ENCODE data around the gene ADAMTSL2.

DNA sequence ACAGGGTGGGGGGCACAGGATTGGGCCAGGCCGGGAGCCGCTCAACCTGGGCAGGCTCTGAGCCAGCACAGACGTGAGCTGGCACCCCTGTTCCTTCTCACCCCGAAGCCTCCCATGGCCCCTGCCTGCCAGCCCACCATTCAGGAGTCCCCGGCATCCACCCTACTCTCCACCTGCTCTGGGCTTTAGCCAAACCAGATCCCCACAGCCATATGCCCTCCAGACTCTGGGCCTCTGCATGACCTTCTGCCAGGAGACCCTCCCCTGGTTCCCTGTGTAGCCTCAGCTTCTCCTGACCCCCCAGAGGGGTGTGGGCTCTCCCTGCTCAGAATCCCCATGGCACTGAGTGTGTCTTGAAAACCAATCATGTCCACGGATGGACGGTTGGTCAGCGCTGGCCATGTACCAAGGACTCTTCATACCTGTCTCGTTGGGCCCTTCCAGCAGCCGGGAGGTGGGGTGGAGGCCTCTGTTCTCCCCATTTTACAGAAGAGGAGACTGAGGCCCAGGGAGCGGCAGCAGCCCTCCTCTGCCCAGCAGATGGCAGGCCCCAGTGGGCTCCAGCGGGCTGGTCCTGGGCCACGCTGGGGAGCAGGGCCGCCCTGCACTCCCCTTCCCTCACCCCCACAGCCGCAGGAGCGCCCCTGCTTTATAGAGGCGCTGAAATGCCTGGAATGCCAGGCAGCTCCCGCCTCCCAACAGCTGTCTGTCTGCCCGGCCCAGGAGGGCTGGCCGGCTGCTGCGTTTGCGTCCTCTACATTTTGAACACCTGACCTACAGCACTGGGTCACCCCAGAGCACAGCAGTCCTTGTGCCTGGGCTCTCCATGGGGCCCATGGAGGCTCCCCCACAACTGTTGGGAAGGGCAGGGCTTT lies 6.3 kb upstream of the ADAMTSL2 start:
- TF ChIP-seq, protein P1, sequence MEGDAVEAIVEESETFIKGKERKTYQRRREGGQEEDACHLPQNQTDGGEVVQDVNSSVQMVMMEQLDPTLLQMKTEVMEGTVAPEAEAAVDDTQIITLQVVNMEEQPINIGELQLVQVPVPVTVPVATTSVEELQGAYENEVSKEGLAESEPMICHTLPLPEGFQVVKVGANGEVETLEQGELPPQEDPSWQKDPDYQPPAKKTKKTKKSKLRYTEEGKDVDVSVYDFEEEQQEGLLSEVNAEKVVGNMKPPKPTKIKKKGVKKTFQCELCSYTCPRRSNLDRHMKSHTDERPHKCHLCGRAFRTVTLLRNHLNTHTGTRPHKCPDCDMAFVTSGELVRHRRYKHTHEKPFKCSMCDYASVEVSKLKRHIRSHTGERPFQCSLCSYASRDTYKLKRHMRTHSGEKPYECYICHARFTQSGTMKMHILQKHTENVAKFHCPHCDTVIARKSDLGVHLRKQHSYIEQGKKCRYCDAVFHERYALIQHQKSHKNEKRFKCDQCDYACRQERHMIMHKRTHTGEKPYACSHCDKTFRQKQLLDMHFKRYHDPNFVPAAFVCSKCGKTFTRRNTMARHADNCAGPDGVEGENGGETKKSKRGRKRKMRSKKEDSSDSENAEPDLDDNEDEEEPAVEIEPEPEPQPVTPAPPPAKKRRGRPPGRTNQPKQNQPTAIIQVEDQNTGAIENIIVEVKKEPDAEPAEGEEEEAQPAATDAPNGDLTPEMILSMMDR (IDR thresholded peaks at IDR 0.05), result no peak
- TF ChIP-seq SMC3 (IDR thresholded peaks at IDR 0.05; ENCODE audit: low read depth, low read length), result no peak
- no peak for TF ChIP-seq NRF1 (IDR thresholded peaks at IDR 0.05; ENCODE audit: low read depth, low read length)
- TF ChIP-seq, protein P2, sequence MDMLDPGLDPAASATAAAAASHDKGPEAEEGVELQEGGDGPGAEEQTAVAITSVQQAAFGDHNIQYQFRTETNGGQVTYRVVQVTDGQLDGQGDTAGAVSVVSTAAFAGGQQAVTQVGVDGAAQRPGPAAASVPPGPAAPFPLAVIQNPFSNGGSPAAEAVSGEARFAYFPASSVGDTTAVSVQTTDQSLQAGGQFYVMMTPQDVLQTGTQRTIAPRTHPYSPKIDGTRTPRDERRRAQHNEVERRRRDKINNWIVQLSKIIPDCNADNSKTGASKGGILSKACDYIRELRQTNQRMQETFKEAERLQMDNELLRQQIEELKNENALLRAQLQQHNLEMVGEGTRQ (IDR thresholded peaks at IDR 0.05; ENCODE audit: borderline replicate concordance, low read depth, low read length), result no peak
- no peak for TF ChIP-seq JUND (IDR thresholded peaks at IDR 0.05)

Data from SK-N-SH (cell line).